NB4 (cell line): ENCODE results near the gene TMEM101.
"Not testable (repeated sequence)": the region's sequence is repeated elsewhere in the genome, so short reads cannot be mapped to it uniquely, and the experiment has no call there.

ENCODE experiments used
- DNase-seq: peaks from one replicate; pipeline ENCODE4 v3.0.0; 2010; ENCODE audit warnings: low read depth
- H3K4me3 ChIP-seq: one replicate; pipeline ENCODE4 v1.5.1; 2011; ENCODE audit warnings: mild to moderate bottlenecking, low read depth, low read length, moderate library complexity
- MAX ChIP-seq: IDR thresholded peaks from 2 replicates; pipeline ENCODE4 v1.6.1; 2011; ENCODE audit warnings: low read depth, low read length
- MYC ChIP-seq: IDR thresholded peaks from 2 replicates; pipeline ENCODE4 v1.6.1; 2011; ENCODE audit warnings: low read depth, low read length
- POLR2A ChIP-seq: IDR thresholded peaks from 2 replicates; pipeline ENCODE4 v1.6.1; 2011; ENCODE audit warnings: mild to moderate bottlenecking; ENCODE audit not compliant: insufficient read length; ENCODE audit errors: extremely low read depth
- TF ChIP-seq, protein P1 (sequence below): IDR thresholded peaks from one replicate; pipeline ENCODE4 v1.5.1; 2012; ENCODE audit warnings: low read depth, low read length

The TMEM101 gene

GRCh38 chr17:44053125-44053872, 38.5 kb upstream of the TMEM101 start:
- DNase-seq = no peak
- TF ChIP-seq POLR2A = no peak
- TF ChIP-seq, protein P1, sequence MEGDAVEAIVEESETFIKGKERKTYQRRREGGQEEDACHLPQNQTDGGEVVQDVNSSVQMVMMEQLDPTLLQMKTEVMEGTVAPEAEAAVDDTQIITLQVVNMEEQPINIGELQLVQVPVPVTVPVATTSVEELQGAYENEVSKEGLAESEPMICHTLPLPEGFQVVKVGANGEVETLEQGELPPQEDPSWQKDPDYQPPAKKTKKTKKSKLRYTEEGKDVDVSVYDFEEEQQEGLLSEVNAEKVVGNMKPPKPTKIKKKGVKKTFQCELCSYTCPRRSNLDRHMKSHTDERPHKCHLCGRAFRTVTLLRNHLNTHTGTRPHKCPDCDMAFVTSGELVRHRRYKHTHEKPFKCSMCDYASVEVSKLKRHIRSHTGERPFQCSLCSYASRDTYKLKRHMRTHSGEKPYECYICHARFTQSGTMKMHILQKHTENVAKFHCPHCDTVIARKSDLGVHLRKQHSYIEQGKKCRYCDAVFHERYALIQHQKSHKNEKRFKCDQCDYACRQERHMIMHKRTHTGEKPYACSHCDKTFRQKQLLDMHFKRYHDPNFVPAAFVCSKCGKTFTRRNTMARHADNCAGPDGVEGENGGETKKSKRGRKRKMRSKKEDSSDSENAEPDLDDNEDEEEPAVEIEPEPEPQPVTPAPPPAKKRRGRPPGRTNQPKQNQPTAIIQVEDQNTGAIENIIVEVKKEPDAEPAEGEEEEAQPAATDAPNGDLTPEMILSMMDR = no peak
- no peak for TF ChIP-seq MYC
- TF ChIP-seq MAX = no peak
- no peak overlapping the region for H3K4me3 ChIP-seq

DNA sequence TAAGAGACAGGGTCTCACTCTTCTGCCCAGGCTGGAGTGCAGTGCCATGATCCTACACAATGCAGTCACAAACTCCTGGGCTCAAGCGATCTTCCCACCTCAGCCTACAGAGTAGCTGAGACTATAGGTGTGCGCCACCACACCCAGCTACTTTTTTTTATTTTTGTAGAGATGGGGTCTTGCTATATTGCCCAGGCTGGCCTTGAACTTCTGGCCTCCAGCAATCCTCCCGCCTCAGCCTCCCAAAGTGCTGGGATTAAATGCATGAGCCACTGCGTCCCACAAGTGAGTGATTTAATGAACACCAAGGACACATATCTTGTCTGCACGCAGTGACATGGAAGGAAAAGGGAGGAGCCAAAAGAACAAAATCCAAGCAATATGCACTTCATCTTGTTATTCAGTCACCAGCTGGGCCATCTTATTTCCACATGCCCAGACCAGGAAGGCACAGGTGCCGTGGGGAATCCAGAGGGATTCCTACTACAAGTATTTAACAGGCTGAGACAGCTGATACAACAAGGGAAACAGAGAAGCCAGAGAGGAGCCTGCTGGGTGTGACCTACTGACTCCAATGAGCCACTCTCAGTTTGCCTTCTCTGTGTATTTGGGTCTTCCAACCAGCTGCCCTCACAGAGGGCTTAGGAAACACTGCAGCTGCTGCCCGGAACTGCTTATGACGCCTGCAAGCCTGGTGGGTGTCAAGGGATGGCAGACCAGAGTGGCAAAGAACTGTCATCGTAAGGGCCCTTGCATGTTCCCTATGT, 34.7 kb upstream of the TMEM101 start:
- TF ChIP-seq, protein P1 = no peak
- TF ChIP-seq POLR2A (no peak), MYC (no peak), MAX (no peak)
- DNase-seq = no peak
- no peak overlapping the region for H3K4me3 ChIP-seq

GRCh38 chr17:44046893-44047292, 32.1 kb upstream of the TMEM101 start:
- not testable (repeated sequence) for H3K4me3 ChIP-seq, DNase-seq

GRCh38 chr17:44045486-44045885, 30.7 kb upstream of the TMEM101 start:
- no peak for TF ChIP-seq MYC
- TF ChIP-seq, protein P1 = no peak
- no peak for TF ChIP-seq POLR2A
- no peak for TF ChIP-seq MAX
- H3K4me3 ChIP-seq = no peak overlapping the region
- no peak for DNase-seq

- H3K4me3 ChIP-seq = no peak overlapping the region
- no peak for DNase-seq
- TF ChIP-seq POLR2A (no peak), MYC (no peak), MAX (no peak)
- TF ChIP-seq, protein P1 = no peak
These were observed 29.3 kb upstream of the TMEM101 start for GRCh38 chr17:44044071-44044470.

DNA sequence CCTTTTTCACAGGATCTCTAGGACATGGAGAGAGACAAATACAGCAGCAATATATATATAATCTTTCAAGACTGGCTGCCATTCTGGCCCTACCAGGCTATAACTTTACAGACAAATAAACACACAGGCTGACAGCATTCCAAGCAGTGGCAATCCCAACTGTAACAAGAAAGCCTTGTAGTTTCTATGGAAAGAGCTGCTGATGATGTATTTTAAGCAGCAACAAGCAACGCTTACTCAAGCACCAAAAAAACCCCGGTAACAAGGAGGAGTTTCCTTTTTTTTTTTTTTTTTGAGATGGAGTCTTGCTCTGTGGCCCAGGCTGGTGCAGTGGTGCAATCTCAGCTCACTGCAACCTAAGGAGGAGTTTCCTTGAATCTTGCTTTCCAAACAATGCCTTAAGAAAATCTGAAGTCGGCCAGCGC, 28.5 kb upstream of the TMEM101 start:
- no peak for DNase-seq
- no peak overlapping the region for H3K4me3 ChIP-seq
- TF ChIP-seq, protein P1 = no peak
- TF ChIP-seq POLR2A (no peak), MYC (no peak), MAX (no peak)
